ENCODE results near the gene GPR35.

- TF ChIP-seq POLR2AphosphoS5 (IDR thresholded peaks at IDR 0.05; ENCODE audit: low read depth, low read length) (no peak), CTCF (IDR thresholded peaks at IDR 0.05) (no peak), SIN3A (IDR thresholded peaks at IDR 0.05; ENCODE audit: borderline replicate concordance, insufficient read depth, low read depth, low read length) (no peak), REST (IDR thresholded peaks at IDR 0.05; ENCODE audit: insufficient read depth in 1 of 2, low read depth in 2 of 2, low read length in 1 of 2) (no peak), TCF7L2 (IDR thresholded peaks at IDR 0.05; ENCODE audit: low read depth, low read length) (no peak)
Observed at GRCh38 chr2:240602266-240603050, 22.8 kb upstream of the GPR35 start.

Measured in Panc1 (cell line).